ENCODE results near the gene FAM110D. TPM values are rescaled to one million over a fixed set of nuclear protein-coding genes. Genes with fewer than 3 reads are reported as not detected.

Gene FAM110D
- total RNA-seq = 0.58 to 0.84 TPM (median 0.69 TPM) in 3 replicates

DNA sequence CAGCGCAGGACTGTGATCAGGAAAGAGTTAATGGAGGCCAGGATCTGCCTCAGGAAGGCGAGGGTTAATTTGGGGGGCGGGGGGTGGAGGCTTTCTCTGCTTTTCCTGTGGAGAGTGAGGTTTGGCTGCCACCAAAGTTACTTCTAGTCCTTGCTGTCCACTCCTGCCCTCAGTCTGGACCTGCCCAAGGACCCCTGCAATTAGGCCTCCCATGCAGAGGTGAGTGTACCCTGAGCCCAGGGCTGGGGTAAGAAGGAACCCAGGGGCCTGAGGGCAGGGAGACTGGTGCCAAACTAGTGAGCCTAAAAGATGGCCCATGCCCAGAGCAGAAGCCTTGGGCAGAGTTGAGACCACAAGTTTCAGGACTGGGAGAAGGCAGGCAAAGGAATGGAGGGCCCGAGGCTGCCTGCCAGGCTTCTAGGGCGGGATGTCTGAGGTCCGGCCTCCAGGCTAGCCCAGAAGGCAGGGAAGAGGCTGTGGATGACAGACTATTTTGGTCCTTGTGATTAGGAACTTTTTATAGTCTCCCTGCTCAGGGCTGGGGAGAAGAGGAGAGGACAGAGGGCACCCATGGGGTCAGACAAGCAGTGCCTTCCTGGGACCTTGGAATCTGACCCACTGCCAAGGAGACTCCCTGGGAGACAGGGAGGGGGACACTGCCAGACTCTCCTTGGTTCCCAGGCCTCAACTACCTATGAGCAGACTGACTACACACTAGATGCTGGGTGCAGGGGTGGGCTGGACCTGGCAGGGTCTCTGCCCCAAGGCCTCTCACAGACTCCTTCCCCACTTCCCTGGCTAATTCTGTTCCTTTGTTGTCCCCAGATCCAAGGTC lies at the start of gene FAM110D:
Gene FAM110D, plus strand, starts transcription at position 172 of the 835 bp plus-strand sequence. CDS start 2,213 bp downstream, outside the sequence.
- Mint-ChIP-seq H3K27me3 (ENCODE audit: low read depth) (peaks cover 6% of the 10 kb centered on the region), H3K4me3 (peak within 1 kb of the TSS; percentile 55), H3K4me1 (peaks cover 52% of the 10 kb centered on the region), H3K36me3 (no peaks in the 10 kb centered on the region), H3K9me3 (no peaks in the 10 kb centered on the region), H3K27ac (peak within 1 kb of the TSS; percentile 30)
- no peak for DNase-seq (ENCODE audit: low spot score in 2 of 2, unreplicated experiment in 2 of 2)
- no peak for TF ChIP-seq CTCF (IDR thresholded peaks at IDR 0.05; ENCODE audit: unreplicated experiment)

DNA sequence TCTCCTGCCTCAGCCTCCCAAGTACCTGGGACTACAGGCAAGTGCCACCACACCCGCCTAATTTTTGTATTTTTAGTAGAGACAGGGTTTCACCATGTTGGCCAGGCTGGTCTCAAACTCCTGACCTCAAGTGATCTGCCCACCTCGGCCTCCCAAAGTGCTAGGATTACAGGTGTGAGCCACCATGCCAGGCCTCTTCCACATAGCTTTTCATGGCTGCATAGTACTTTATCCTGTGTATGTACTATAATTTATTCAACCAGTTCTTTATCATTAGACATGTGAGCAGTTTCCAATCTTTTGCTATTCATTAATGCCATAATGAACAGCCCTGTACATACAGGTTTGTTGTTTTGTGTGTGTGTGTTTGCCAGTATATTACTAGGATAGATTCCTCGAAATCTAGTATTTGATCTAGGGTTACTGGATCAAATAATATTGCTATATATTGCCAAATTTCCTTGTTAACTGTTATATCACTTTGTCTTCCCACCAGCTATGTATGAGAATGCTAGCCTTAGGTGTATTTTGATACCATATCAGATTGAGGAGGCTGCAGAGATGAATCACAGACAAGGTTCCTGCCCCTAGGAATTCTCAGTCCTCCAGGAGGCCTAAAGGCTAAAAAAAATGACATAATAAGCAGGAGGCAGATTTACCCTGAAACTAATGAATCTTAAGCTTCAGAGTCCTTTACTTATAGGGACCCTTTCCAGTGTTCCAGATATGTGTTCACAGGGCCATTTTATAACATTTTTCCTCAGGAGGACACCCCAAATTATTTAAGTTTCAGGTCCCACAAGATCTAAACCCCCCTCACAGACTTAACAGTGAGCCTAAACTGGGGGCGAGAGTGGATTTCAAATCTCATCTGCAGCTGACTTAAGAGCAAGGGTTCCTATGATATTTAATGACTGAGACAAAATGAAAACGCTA lies 49.4 kb upstream of the FAM110D start:
- Mint-ChIP-seq H3K36me3 (peaks cover 6% of the 10 kb centered on the region), H3K4me3 (peak overlapping the region; percentile 81), H3K4me1 (peaks cover 31% of the 10 kb centered on the region), H3K27me3 (ENCODE audit: low read depth) (no peaks in the 10 kb centered on the region), H3K9me3 (no peaks in the 10 kb centered on the region), H3K27ac (peak overlapping the region; percentile 90)
- no peak for DNase-seq (ENCODE audit: low spot score in 2 of 2, unreplicated experiment in 2 of 2)
- no peak for TF ChIP-seq CTCF (IDR thresholded peaks at IDR 0.05; ENCODE audit: unreplicated experiment)

- DNase-seq (ENCODE audit: low spot score in 2 of 2, unreplicated experiment in 2 of 2) = peak; percentile 73 to 87
- peak overlapping the region; percentile 90 for H3K27ac Mint-ChIP-seq
- peaks cover 8% of the 10 kb centered on the region for H3K36me3 Mint-ChIP-seq
- no peaks in the 10 kb centered on the region for H3K9me3 Mint-ChIP-seq
- TF ChIP-seq CTCF (IDR thresholded peaks at IDR 0.05; ENCODE audit: unreplicated experiment) = no peak
- peak overlapping the region; percentile 81 for H3K4me3 Mint-ChIP-seq
- peaks cover 25% of the 10 kb centered on the region for H3K4me1 Mint-ChIP-seq
- no peaks in the 10 kb centered on the region for H3K27me3 Mint-ChIP-seq (ENCODE audit: low read depth)
These were observed 47.9 kb upstream of the FAM110D start for GRCh38 chr1:26110731-26111529.

DNA sequence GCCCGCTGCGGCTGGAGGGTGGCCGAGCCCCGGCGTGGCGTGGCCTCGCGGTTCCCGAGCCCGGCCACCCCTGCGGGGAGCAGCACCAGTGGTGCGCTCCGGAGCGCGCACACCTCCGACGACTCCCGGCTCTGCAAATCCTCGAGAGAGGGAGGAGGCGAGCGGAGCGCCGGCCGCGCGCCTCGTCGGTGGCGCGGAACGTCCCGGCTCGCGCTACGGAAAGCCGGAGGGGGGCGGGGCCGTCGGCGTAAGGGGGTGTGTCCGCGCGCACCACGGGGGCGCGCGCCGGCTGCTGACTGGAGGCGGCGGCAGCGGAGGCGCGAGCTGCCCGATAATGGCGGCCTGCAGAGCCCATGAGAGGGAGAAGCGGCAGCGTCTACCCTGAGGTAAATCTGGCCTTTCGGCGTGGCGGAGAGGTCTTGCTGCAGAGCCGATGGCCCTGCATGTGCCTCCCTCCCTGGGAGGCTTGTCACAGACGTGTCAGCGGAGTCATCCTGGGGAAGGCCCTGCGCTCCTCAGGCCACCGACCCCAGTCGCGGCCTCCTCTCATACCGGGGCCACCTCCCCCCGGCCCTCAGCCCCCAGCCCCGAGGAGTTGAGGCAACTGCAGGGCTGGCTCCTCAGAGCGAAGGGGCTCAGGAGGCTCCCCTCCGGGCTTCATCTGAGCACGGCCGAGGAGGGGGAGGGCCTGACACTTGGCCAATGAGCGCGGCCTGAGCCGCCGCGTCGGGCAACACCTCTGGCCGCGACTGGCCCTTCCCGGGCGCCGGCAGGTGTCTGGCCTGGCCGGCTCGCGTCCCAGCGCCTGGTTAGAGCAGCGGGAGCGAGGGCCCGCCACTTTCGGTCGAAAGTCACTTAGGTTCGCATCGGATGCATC lies 47.1 kb upstream of the FAM110D start, which contains the start of gene PDIK1L:
Gene PDIK1L, plus strand, starts transcription at position 295 of the 877 bp plus-strand sequence. CDS start 2,485 bp downstream, outside the sequence.
- Mint-ChIP-seq H3K4me1 (peaks cover 25% of the 10 kb centered on the region), H3K4me3 (peak within 1 kb of the TSS; percentile 91), H3K9me3 (no peaks in the 10 kb centered on the region), H3K27ac (peak within 1 kb of the TSS; percentile 98), H3K36me3 (peaks cover 8% of the 10 kb centered on the region), H3K27me3 (ENCODE audit: low read depth) (no peaks in the 10 kb centered on the region)
- peak; percentile 94 for DNase-seq (ENCODE audit: low spot score in 2 of 2, unreplicated experiment in 2 of 2)
- TF ChIP-seq CTCF (IDR thresholded peaks at IDR 0.05; ENCODE audit: unreplicated experiment) = no peak
